Measurements from ENCODE around the gene NRG3.

DNA sequence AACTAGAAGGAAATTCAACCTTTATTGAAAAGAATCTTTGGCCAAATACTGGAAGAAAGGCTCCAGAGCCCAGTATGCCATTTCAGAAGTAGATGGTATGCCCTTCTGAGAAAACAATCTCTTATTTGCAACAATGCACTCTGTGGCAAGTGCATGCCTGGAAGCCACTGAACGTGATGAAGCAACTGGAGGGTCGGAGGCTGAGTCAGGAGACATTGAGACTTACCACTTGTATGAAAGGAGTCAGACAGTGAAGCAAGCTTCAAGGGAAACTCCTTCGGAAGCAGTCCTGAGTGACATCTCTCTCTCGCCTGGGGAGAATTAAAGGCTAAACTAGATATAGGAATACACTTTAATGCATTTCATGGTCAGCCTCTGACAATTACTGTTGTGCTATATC is 353.7 kb downstream of the NRG3 start:
- TF ChIP-seq POLR2AphosphoS5 (IDR thresholded peaks at IDR 0.05; ENCODE audit: low read depth, low read length) (no peak), POLR2A (IDR thresholded peaks at IDR 0.05; ENCODE audit: low read depth, low read length) (no peak), TAF1 (IDR thresholded peaks at IDR 0.05; ENCODE audit: borderline replicate concordance, low read depth, low read length) (no peak)

Data from GM12892 (cell line).